HG02588 (cell line): ENCODE measurements around the gene PTPA.
"Not testable (repeated sequence)": the region's sequence is repeated elsewhere in the genome, so short reads cannot be mapped to it uniquely, and the experiment has no call there.

ENCODE experiments used
- ATAC-seq: cut with Tn5 transposase; IDR thresholded peaks from one replicate; pipeline ENCODE4 v1.9.1; 2021; ENCODE audit warnings: mild to moderate bottlenecking, moderate library complexity; ENCODE audit not compliant: unreplicated experiment

Gene PTPA

DNA sequence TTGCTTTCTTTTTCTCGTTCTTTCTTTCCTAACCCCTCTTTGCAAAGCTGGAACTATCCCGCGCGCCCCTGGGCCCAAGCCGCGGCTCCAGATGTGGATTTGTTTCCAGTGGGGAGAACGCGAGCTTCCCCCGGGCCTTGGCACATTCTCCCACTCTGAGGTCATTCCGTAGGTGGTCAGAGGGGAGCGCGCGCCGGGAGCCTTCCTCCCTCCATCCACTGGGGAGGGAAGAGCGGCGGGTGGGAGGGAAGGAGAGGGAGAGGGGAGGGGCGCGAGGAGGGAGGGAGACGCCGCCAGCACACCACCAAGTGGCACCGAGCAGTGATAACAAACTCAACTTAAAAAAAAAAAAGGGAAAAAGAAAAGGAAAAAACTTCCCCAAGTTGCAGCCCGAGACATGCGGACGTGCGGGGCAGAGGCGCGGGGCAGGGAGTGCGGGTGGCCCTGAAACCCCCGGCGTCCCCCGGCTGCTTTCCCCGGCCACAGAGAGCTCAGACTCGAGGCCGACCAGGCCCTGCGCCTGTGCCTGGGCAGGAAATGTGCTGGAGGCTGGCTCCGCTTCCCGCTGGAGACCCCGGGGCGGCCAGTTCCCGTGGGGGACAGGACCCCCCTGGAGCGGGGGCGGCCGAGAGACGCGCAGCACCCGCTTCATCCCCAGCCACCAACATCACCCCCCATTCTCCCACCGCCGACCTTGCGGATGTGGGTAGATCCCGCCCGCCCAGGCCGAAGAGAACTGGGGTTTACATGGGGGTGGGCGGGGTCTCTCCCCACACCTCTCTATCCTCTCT lies 63.7 kb downstream of the PTPA start:
- no peak for ATAC-seq

DNA sequence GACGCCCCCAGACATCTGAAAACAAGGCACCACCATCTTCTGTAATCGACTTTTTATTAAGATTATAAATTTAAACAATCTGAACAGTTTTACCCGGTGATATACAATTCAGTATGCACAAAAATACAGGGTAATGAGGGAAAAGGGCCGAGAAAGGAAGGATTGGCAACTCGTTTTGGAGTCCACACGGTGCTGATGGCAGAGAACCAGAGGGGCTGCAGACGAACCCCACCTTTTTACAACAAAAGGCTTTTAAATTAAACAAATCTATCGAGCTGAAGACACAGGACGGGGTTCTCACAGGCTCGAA lies 64.3 kb downstream of the PTPA start:
- no peak for ATAC-seq

DNA sequence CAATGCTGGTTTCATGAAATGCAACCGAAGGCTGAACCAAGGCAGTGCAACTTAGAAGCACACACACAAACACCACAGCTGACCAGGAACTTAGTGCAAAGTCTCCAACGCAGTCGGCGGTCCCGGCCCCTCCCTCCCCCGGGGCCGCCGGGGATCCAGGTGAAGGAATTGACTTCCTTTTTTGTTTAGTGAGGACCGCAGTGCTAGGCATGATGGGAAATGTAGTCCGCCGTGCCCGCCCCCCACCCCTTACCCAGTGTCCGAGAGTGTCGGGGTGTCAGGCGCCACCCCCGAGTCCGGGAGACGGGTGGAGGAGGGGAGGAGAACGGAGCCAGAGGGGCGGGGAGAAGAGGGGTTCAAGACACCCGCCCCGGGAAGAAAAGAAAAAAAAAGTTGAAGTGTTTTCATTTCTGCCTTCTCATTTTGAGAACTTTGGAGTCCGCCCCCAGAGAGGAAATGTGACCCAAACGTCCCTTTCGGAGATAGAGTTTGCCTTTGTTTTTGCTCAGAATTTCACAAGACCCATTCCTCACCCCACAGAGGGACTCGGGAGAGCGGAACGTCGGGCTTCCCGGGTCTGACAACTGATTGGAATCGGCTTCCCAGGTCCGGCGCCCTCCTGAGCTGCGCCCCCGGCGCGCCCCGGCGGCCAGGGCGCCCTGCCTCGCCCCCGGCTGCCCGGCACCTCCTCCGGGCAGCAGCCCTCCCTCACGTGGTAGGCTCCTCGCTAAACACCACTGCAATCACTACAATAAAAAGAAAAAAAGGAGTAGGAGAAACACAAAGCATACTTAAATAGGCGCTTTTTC lies 64.8 kb downstream of the PTPA start:
- ATAC-seq: no peak

GRCh38 chr9:129176701-129177442 lies 65.7 kb downstream of the PTPA start:
- no peak for ATAC-seq

DNA sequence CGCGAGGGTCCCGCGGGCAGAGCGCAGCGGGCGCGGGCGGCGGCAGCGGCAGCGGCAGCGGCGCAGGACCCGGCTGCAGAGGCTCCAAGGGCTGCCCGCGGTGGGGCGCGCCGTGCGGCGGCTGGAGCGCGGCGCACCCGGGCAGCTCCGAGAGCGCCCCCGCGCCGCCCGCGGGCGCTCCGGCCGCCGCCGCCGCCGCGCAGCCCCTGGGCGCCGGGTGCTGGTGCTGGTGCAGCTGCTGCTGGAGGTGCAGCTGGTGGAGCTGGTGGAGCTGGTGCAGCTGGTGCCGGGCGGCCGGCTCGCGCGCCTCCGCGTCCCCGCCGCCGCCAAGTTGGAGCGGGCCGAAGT lies 66.2 kb downstream of the PTPA start:
- peak; percentile 15 for ATAC-seq

GRCh38 chr9:129177791-129178567 lies 66.8 kb downstream of the PTPA start, which contains the start of gene IER5L:
Gene IER5L, minus strand, starts transcription at chr9:129178261. Its CDS starts 209 bp downstream, at chr9:129178052.
- peak; percentile 76 for ATAC-seq

DNA sequence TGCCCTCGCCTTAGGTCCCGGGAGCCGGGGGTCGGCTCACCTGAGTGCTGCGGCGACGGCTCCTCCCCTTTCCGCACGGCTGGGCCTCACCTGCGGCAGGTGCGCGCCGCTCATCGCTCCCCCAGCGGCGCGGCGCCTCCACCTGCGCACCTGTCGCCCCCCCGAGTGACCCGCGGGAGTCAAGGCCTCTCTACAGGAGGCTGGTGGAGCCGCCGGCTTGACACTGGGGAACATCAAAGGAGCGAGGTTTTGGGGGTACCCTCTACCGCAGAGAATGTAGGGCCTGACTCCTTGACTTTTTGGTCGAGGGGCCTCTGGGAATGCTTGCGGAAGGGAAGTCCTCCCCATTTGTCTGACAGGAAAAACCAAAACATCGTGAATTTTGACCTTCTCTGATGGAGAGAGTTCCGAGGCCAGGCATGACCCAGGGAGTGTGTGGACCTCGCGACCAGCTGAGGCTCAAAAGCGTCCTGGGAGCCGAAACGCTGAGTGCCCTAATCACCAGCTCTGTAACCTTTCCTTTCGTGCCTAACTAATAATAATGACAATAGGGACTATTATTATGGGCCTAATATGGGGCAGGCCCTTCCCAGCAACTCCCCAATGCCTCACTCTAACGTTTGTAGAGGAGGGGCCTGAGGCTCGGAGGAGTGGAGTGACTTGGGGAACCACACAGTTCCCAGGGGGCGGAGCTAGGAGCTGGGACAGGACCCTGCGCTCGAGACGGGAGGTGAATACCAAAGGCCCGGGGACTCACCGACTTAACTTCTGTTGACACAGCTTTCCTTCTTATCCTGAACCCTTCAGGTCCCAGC lies 67.6 kb downstream of the PTPA start:
- ATAC-seq: no peak

DNA sequence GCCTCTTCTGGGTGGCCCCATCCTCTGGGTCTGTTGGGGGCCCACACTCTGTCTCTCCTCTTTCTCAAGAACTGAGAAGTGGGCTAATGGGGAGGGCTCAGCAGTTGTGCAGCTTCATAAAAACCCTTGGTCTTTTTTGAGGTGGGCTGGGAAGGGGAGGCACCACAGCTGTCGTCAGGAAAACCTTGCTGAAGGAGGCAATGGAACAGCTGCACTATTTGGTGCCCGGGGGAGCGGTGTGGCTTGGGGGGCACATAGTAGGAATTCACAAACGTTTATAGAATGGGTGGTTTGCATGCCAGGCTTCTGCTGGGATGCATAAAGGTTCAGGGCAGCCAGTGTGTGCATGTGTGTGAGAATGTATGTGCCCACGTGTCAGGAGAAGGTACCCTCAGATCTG lies 70.0 kb downstream of the PTPA start:
- no peak for ATAC-seq

- no peak for ATAC-seq
These were observed 70.9 kb downstream of the PTPA start for GRCh38 chr9:129182122-129182521.

GRCh38 chr9:129182625-129183494 lies 71.6 kb downstream of the PTPA start:
- ATAC-seq: no peak

- no peak for ATAC-seq
These were observed 72.4 kb downstream of the PTPA start for GRCh38 chr9:129183495-129184218.

DNA sequence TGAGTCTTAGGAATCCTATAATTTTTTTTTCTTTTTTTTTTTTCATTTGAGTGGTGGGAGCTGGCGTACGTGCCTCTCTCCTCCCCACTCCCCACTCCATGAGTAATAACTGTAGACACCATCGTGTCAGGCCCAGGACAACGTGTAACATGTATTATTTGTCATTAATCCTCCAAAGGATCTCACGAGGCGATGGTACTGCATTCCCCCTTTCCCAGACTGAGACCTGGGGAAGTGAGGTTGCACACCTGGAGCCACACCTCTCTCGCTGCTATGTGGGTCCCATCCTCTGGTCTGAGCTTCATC lies 73.0 kb downstream of the PTPA start:
- no peak for ATAC-seq

GRCh38 chr9:129184596-129185122 lies 73.4 kb downstream of the PTPA start:
- ATAC-seq: no peak

GRCh38 chr9:129185402-129185801 lies 74.2 kb downstream of the PTPA start:
- no peak for ATAC-seq

GRCh38 chr9:129185991-129186390 lies 74.8 kb downstream of the PTPA start:
- ATAC-seq: no peak

- no peak for ATAC-seq
These were observed 75.8 kb downstream of the PTPA start for GRCh38 chr9:129187042-129187441.

DNA sequence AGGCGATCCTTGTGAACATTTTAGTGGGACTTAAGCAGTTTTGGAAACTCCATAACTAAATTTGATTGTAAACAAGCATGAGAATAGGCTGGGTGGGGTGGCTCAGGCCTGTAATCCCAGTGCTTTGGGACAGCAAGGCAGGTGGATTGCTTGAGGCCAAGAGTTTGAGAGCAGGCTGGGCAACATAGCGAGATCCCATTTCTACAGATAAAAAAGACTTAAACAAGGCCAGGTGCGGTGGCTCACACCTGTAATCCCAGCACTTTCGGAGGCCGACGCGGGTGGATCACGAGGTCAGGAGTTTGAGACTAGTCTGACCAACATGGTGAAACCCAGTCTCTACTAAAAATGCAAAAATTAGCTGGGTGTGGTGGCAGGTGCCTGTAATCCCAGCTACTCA lies 78.8 kb downstream of the PTPA start:
- ATAC-seq: not testable (repeated sequence)

GRCh38 chr9:129191234-129191633 lies 80.0 kb downstream of the PTPA start:
- no peak for ATAC-seq
